SH-SY5Y (cell line): Measurements from ENCODE around the gene CD8B.

Experiments used
- GATA2 ChIP-seq: IDR thresholded peaks from 2 replicates; pipeline ENCODE4 v1.6.1; 2011; ENCODE audit warnings: mild to moderate bottlenecking, low read depth, low read length
- GATA3 ChIP-seq: IDR thresholded peaks from 2 replicates; pipeline ENCODE4 v1.6.1; 2011; ENCODE audit warnings: low read depth, mild to moderate bottlenecking, low read length, moderate library complexity

DNA sequence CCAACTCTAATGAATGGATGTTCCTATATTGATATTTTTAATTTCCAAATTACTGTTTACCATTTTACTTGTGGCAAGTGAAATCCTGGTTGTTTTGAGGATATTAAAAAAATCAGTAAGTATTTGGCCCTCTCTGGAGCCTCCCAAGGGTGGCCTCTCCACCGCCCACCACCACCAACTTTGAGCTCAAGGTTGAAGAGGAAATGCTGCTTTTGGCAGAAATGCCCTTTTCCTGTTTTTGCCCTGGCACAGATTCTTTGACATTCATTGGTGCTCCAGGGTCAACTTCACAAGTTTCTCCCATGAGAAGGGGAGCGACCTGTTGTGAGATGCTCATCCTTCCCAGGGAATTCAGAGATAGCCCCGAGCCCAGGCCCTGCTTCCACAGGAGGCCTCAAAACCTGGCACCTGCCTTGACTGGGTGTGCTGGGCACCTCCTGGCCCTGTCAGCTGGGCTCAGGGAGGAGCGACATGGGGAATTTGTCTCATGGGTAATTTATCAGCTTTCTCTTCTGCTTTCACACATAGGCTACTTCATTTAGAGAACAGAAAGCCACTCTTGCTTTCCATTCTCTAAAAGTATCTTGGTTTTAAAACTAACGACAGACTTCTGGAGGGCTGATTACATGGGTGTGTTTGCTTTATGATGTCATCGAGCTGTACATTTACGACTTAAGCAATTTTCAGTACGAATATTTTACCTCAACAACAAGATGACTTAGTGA lies 77.9 kb downstream of the CD8B start:
- TF ChIP-seq GATA3 (no peak), GATA2 (no peak)
